Right kidney (tissue), 1 donor: Measurements from ENCODE around the gene SEMA3F.
A peak's percentile ranks its signal among the peaks of the same experiment; 100 is the strongest.
"Not testable (repeated sequence)": the region's sequence is repeated elsewhere in the genome, so short reads cannot be mapped to it uniquely, and the experiment has no call there.

Source experiments
- DNase-seq: peaks from one replicate; pipeline ENCODE4 v3.0.0-alpha.2; 2016

SEMA3F gene

DNA sequence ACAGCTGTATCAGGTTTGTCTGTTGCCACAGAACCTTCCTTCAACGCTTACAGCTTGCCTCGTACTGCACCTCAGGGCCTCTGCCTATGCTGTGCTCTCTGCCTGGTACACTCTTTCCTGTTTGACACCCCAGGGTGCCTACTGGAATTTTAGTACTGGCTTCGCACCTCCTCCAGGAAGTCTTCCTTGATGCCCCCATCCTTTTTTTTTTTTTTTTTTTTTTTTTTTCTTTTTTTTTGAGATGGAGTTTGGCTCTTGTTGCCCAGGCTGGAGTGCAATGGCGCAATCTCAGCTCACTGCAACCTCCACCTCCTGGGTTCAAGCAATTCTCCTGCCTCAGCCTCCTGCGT lies 56.2 kb downstream of the SEMA3F start:
- not testable (repeated sequence) for DNase-seq

DNA sequence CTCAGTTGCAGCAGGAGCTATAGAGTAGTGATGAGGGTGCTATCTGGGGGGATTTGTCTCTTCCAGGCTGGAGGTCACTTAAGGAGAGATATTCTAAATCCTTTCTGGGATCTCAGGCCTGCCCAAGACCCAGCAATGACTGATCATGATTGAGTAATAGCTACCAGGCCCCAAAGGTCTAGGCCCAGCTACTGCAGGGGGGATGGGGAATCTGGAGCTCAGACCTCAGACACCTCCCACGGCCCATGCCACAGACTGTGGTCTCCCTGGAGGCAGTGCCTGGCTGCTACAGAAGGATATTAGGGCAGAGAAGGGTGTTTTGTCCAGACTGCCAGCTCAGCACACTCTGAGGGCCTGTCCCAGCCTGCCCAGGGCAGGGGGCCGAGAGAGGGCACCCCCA lies 56.8 kb downstream of the SEMA3F start:
- no peak for DNase-seq

DNA sequence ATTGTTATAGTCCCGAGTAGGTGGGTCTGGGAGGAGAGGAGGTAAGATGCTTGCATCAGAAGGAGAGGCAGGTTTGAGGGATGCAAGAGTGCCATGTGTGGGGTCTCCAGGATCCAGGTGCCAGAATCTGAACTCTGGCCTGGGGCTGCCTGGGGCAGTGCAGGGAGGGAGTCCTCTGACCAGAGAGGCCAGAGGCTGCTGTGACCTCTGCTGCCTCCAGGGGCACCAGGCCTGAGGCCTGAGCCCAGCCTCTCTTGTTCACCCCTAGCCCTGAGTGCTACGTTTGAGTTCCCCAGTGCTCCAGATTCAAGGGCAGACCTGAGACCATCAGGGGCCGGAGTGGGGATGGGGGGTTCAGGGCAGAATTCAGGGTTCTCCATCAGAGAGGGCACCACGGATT lies 57.4 kb downstream of the SEMA3F start:
- no peak for DNase-seq

DNA sequence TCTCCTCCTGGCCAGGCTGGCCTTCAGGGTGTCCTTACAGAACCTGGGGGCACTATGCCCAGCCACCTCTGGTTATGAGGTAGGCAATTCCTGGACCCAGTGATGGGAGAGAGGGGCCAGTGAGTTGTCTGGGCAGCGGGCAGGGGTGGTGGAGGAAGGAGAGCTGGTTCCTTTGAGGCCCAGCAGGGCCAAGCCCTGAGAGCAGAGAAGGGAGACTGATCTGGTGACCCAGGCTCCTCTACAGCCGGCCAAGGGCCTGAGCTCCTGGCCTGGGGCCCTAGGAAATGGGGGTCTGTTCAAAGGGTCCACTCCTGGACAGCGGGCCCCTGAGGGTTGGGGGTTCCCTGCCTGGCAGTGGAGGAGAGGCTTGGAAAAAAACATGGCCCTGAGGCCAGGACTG lies 57.8 kb downstream of the SEMA3F start:
- DNase-seq: no peak

DNA sequence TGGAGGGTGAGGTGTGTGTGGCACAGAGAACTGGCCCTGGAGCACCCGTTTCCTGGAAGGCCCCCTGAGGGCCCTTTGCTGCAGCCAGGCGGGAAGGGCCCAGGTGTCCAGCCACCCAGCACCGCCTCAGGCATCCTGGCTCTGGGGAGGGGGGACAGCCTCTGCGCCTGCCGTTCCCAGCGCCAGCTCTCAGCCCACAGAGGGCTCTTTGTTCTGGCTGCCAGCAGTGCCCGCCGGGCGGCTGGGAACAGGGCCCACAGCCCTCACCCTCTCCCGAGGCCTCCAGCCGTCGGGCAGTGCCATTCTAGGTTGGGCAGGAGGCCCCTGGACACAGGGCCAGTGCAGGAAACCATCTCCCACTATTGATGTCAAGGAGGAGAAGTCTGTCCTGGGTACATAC lies 58.2 kb downstream of the SEMA3F start:
- DNase-seq: no peak

DNA sequence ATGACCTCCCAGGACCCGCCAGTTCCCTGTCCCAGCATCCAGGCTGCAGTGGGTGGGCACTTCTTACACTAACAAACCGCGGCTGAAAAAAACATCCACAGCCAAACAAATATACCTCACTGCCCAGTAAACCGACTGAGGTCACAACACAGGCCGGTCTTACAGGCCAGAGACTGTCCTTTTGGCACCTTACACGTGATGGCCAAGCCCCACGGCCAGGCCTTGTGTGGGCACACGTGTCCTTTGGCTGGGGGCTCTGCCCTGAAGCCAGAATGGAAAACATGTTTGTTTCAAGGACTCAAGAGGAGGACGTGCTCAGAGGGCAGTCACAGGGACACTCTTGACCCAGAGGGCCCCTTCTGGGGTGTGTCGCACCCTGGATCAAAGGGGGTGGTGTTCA lies 59.7 kb downstream of the SEMA3F start:
- no peak for DNase-seq

DNA sequence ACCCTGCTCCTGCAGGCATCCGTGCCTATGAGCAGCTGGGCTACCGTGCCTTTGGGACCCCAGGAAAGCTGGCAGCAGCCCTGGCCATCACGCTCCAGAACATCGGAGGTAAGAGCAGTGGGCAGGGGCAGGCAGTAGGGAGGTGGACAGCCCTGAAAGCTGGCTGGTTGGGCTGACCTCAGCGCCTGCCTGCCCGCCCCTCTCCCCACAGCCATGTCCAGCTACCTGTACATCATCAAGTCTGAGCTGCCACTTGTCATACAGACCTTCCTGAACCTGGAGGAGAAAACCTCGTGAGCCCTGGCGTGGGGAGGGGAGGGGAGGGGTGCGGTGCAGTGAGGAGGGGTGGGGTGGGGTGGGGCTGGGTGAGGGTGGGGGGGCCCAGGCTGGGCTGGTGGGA lies 60.4 kb downstream of the SEMA3F start:
- DNase-seq: no peak

DNA sequence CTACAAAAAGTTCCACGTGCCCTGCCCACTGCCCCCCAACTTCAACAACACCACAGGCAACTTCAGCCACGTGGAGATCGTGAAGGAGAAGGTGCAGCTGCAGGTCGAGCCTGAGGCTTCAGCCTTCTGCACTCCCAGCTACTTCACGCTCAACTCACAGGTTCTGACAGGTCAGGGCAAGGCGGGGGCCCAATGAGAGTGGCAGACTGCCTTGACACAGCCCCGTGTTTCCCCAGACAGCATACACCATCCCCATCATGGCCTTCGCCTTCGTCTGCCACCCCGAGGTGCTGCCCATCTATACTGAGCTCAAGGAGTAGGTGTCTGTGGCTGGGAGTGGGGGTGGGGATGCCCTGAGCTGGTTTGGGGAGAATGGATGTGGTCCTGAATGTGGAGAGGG lies 62.6 kb downstream of the SEMA3F start:
- no peak for DNase-seq

DNA sequence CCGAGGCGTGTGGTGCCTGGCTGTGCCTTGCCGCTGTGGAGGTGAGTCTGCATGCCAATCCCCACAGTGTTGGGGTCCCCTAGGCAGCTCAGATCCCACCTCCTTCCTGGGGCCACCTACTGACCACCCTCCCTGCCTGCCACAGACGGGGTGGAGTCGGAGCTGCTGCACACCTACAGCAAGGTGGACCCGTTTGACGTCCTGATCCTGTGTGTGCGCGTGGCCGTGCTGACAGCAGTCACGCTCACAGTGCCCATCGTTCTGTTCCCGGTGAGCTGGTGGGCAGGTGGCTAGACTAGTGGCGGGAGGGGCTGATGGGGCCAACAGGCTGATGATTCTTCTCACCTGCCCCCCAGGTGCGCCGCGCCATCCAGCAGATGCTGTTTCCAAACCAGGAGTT lies 63.3 kb downstream of the SEMA3F start:
- no peak for DNase-seq

DNA sequence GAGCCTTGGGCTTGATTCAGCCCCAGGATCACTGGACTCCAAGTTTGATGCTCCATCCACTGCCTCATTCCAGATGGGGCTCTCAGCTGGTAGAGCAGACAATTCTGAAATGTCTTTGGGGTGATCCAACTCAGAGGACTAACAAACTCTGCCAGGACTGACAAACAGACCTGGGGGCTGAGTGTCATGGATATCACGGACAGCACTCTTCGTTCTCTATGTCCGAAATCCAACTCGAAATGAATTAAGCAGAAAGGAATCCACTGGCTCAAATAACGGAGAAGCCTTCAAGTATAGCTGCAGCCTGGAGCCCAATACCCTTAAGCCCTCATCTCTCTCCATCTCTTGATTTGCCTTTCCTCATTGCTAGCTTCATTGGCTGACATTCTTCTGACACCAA lies 64.2 kb downstream of the SEMA3F start:
- no peak for DNase-seq

DNA sequence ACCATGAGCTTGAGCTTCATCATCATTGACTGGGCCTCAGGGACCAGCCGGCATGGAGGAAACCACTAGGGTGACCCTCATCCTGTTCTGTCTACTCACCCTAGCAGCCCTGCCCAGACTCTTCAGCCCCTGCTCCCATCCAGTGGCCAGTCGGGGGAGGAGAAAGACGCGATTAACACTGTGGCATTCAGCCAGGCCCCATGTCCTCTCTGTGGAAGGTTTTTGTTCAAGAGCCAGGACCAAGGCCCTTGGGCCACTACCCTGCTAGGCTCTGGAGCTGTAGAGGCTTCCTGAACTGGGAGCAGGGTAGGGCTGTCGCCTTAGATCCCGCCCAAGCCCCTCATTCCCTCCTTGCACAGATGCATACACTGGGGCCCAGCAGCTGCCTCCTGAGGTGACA lies 65.0 kb downstream of the SEMA3F start:
- no peak for DNase-seq

DNA sequence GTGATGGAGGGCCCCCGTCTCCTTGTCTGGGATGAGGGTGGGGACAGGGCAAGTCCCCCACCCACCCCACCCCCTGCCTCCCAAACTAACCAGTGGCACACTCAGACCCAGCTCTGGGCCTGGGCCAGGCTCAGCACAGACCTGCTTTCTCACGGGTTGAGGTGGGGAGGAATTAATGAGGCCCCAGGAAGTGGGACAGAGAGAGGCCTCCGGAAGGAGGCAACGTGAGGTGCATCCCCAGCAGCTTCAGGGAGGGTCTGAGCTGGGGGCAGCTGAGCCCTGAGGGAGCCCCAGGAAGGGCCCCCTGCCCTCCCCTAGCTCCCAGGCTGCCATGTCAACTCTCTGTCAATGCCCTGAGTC lies 65.9 kb downstream of the SEMA3F start:
- DNase-seq: no peak

DNA sequence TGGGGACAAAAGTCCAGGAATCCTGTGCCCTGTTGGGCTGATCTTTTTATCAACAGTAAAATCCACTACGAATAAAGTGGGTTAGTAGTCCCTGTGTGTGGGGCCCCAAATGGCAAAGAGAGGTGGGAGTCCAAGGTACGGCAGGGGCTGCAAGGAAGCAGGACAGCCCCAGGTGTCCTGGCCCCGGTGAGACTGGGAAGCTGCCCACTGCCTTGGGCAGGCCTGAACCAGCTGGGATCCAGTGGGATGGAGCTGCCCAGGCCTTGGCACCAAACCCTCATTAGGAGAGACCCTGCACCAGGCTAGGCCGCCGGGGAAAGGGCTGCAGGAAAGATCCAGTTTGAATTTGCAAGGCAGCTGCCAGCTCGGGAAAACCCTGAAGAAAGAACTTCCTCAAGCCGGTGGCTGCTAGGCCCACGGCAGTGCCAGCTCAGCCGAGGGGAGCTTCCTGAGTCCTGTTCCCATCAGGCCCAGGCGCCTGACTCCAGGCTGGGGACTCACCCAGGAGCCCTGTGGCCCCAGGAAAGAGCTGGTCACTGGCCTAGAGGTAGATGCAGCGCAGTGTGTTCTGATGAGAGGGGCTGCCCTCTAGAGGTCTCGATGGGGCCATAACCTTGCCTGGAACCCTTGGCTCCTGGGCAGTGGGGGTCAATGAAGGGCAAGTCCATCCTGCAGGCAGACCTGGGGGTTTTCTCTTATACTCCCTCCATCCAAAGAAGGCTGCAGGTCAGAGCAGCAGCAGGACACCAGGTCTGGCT lies 66.5 kb downstream of the SEMA3F start:
- no peak for DNase-seq

DNA sequence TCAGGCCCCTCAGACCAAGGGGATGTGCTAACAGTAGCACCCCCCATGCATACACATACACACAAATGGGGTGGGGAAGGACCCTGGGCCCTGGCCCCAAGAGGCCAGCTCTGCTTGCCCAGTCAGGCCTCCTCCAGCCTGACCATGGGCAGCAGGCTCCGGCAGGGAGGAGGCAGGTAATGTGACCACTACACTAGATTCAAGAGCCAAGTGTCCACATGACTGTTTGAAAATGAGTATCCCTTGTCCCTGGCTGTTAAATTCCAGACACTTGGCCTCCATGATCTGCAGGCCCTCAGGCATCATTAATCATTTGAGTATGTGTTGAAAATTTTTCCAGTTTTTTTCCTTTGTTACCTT lies 67.0 kb downstream of the SEMA3F start:
- no peak for DNase-seq

DNA sequence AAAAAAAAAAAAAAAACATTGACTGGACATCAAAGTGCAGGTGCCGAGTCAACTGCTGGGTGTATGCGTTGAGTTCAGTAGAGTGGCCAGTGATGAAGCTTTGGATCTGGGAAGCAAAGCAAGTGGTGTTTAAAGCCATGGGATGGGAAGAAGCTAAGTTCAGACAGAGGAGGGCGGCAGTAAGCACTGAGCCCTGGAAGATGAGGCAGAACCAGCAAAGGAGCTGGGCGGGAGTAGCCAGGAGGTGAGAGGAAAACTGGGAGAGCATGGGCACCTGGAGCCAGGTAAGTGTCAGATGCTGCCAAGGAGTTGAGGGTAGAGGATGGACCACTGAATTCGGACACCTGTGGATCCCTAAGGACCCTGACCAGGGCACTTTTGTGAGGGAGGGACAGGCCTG lies 69.5 kb downstream of the SEMA3F start:
- DNase-seq: no peak

DNA sequence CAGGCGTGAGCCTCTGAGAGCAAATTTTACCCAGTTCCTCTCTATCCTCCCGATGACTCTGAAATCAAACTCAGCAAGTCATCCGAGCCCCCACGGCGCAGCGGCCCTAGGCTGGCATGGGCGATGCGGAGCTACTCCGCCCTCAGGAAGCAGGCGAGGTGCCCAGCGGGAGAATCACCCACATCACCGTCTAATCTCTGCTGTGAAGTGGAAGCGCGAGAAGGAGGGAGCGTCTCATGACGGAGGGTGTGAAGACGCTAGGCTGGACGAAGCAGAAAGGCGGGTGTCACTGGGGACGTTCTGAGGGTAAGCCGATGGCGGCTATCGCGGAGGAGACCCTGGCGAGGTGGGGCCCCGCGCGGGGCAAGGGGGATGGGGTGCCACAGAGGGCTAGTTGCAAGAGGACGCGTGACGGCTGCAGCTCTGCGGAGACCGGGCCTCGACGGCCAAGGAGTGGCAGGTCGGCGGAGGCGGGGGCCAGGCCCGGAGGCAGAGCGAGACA lies 71.8 kb downstream of the SEMA3F start:
- DNase-seq: peak; percentile 84

DNA sequence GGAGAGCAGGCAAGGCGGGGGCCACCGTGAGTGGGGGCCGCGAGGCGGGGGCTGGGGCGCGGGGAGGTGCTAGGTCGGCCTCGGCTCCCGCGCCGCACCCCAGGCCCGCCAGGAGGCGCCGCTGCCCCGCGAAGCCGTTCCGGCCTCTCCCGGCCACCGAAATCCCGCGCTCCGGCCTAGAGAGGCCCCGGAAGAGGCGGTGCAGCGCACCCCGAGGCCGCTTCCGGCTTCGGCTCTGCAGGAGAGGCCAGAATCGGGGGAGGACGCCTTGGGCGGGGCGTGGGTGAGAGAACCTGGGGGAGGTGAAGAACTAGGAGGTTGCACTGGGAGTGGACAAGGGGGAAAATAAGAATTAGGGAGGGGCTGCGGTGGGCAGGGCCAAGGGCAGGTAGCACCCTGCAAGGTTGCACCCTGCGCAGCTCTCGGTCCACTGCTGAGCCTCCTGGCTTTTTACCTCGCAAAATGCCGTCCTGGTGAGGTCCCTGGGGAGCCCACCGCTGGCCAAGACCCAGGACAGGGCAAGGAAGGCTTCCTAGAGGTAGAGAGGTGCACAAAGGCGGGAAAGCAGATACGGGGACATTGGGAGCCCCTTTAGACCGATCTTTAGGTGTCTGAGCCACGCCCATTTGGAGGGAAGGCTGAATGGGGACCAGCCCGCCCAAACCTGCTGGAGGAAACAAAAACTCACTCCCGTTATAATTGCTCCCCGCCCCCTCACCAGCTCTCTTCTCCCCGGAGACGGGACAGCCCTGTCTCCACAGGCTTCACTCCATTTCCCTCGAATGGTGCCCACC lies 72.5 kb downstream of the SEMA3F start:
- peak; percentile 89 for DNase-seq

DNA sequence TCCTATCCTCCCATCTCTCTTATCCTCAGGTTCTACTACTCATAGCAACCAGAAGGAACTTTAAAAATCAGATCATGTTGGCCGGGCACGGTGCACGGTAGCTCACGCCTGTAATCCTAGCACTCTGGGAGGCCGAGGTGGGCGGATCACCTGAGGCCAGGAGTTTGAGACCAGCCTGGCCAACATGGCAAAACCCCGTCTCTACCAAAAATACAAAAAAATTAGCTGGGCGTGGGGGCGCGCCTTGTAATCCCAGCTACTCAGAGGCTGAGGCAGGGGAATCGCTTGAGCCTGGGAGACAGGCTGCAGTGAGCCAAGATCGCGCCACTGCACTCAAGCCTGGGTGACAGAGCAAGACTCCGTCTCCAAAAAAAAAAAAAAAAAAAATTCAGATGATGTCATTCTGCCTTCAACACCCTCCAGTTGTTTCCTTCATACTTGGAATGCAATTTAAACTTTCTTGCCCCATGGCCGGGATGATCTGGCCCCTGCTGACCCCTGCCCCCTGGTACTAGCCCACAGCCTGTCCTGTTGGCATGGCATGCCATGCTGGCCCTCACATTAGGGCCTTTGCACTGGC lies 73.2 kb downstream of the SEMA3F start:
- not testable (repeated sequence) for DNase-seq

DNA sequence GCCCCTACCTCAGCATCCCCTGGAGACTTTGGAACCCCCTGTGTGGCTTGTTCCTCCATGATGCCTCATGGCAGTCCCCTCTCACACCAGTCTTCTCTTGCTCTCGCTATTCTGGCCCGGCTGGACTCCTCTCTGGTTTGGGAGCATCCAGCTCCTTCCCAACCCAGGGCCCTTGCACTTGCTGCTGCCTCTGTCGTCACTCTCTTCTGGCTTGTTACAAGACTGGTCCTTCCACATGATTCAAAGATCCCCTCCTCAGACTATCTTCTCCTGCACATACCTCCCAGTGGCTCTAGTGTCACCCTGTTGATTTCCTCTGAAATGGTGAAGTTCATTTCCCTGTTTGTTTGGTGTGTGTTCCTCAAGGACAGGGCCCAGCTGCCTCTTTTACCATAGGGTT lies 74.4 kb downstream of the SEMA3F start:
- DNase-seq: no peak

DNA sequence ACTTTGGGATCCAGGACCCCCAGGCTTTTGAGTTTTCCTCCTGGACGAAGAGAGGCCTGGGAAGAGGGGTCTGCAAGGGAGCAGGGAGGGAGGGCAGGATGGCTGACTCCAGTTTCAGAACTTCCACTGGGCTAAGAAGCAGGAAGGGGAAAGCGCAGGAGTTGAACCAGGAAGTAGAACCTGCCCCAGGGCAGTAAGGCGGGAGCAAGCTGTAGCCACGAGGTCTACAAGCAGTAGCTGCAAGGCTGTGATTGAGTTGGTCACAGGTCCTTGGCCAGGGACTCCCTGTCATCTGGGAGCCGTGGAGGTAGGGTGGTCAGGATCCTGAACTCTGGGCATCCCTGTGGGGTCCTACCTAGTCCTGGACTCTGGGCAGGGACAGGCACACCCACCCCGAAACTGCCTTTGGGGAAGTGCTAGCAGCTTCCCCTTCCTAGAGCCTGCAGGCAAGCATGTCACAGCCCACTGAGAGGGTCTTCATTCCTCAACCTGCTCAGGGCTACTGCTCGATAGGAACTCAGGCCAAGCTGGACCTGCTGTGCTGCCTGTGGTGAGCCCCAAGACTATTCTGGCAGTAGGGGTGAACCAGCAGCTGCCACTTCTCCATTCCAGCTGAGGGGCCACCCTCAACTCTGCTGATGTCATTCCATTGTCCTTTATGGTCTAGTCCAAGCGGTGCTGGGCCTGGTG lies 75.1 kb downstream of the SEMA3F start:
- no peak for DNase-seq

DNA sequence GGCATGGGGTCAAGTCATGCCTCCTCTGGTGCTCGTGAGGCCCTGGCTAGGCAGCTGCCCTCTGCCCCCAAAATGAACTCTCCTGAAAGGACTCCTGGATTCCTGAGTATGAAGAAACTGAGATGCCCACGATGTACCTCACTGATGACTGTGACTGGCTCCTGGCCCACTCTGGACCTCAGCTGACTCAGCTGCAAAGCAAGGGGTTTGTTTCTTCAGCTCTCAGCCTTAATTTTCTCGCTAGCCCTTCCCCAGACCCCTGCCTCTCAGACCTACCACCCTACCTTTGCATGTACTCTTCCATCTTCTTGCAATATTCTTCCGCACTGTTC lies 75.6 kb downstream of the SEMA3F start:
- DNase-seq: no peak

DNA sequence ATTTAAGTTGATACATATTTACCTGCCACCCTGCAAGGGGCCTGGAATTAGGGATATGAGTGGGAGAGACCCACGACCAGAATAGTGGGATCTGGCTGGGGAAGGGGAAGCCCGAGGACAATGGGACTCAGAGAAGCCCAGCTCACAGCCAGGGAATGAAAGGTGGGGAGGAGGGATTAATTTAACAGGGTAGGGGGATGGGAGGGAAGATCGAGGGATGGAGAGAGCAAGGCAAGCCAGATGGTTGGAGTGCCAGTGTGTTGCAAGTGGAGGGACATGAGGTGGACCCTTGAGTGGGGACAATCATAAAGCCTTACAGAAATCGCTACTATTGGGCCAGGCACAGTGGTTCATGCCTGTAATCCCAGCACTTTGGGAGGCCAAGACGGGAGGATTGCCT lies 76.5 kb downstream of the SEMA3F start:
- no peak for DNase-seq

DNA sequence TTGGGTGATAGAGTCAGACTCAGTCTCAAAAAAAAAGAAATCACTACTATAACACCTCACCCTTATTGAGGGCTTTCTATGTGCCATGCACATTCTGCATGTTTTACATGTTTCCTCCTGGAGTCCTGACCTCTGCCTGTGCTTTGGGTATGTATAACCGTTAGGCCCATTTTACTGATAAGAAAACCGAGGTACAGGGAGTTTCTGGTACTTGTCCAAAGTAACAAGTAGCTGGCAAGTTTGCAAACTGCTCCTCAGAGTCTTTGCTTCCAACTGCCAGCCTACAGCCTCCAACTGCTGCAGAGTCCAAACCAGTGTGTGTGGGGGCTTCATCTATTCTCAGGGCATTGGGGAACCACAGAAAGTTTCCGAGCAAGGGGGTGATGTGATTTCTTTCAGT lies 77.2 kb downstream of the SEMA3F start:
- no peak for DNase-seq
